Liver (tissue), 9 donors: ENCODE results near the gene ULBP2. TPM values are rescaled to one million over a fixed set of nuclear protein-coding genes. Genes with fewer than 3 reads are reported as not detected.

ENCODE experiments used
- DNase-seq: peaks from one replicate; pipeline ENCODE4 v3.0.0-alpha.2; 2017; ENCODE audit warnings: low spot score
- H3K27ac ChIP-seq, 2 donors: one replicate each; pipeline ENCODE4 v1.7.0; 2013; ENCODE audit warnings: inconsistent platforms in 2 of 2, low read length in 2 of 2, control low read depth in 1 of 2, low read depth in 1 of 2, mild to moderate bottlenecking in 1 of 2
- H3K27me3 ChIP-seq, 4 donors: one replicate each; pipeline versions ENCODE4 v1.6.1 to v1.7.0; 2013; ENCODE audit warnings: low read length in 3 of 4, inconsistent platforms in 1 of 4, mild to moderate bottlenecking in 1 of 4, moderate library complexity in 1 of 4; ENCODE audit not compliant: control insufficient read depth in 4 of 4, insufficient read depth in 4 of 4
- H3K36me3 ChIP-seq, 4 donors: one replicate each; pipeline versions ENCODE4 v1.6.1 to v1.7.0; 2013; ENCODE audit warnings: low read length in 3 of 4, mild to moderate bottlenecking in 3 of 4, low read depth in 1 of 4, moderate library complexity in 1 of 4; ENCODE audit not compliant: control insufficient read depth in 4 of 4, insufficient read depth in 3 of 4
- H3K4me1 ChIP-seq, 4 donors: one replicate each; pipeline versions ENCODE4 v1.6.1 to v1.7.0; 2013; ENCODE audit warnings: low read length in 3 of 4, mild to moderate bottlenecking in 3 of 4, moderate library complexity in 1 of 4; ENCODE audit not compliant: control insufficient read depth in 4 of 4, insufficient read depth in 4 of 4
- H3K4me3 ChIP-seq, 3 donors: one replicate each; pipeline versions ENCODE4 v1.6.1 to v1.7.0; 2013; ENCODE audit warnings: low read length in 3 of 3, control low read depth in 1 of 3, low read depth in 1 of 3, mild to moderate bottlenecking in 1 of 3
- H3K9ac ChIP-seq, 2 donors: one replicate each; pipeline ENCODE4 v1.7.0; 2013; ENCODE audit warnings: low read length in 2 of 2, mild to moderate bottlenecking in 2 of 2, moderate library complexity in 2 of 2, control low read depth in 1 of 2, low read depth in 1 of 2
- H3K9me3 ChIP-seq, 4 donors: one replicate each; pipeline versions ENCODE4 v1.6.1 to v1.7.0; 2013; ENCODE audit warnings: low read length in 3 of 4; ENCODE audit not compliant: control insufficient read depth in 4 of 4
- ATF3 ChIP-seq: IDR thresholded peaks from 2 replicates; pipeline ENCODE4 v1.6.1; 2016; ENCODE audit warnings: antibody characterized with exemption
- CTCF ChIP-seq: fragments of 150-350 bp; IDR thresholded peaks from 2 replicates; pipeline ENCODE4 v1.5.1; 2017; ENCODE audit warnings: improper control_type of control experiment, low read depth, low read length; ENCODE audit not compliant: missing input control
- EGR1 ChIP-seq, 2 donors: IDR thresholded peaks; 2 replicates each; pipeline ENCODE4 v1.6.1; 2016 to 2018; ENCODE audit warnings: antibody characterized with exemption in 2 of 2, low read depth in 2 of 2
- FOXA1 ChIP-seq: IDR thresholded peaks from 2 replicates; pipeline ENCODE4 v1.6.1; 2016; ENCODE audit warnings: antibody characterized with exemption
- FOXA2 ChIP-seq: IDR thresholded peaks from 2 replicates; pipeline ENCODE4 v1.6.1; 2016; ENCODE audit warnings: antibody characterized with exemption
- GABPA ChIP-seq, 2 donors: IDR thresholded peaks in 1 of 2; conservative IDR thresholded peaks in 1 of 2; 2 replicates each; pipeline ENCODE4 v1.6.1; 2016; ENCODE audit warnings: antibody characterized with exemption in 2 of 2, mild to moderate bottlenecking in 1 of 2, moderate library complexity in 1 of 2
- HNF4A ChIP-seq, 2 donors: conservative IDR thresholded peaks; 2 replicates each; pipeline ENCODE4 v1.6.1; 2016; ENCODE audit warnings: antibody characterized with exemption in 2 of 2, mild to moderate bottlenecking in 2 of 2
- HNF4G ChIP-seq: IDR thresholded peaks from 2 replicates; pipeline ENCODE4 v1.6.1; 2016; ENCODE audit warnings: antibody characterized with exemption
- JUND ChIP-seq, 2 donors: IDR thresholded peaks; 2 replicates each; pipeline ENCODE4 v1.6.1; 2016; ENCODE audit warnings: antibody characterized with exemption in 2 of 2
- MAX ChIP-seq: IDR thresholded peaks from 2 replicates; pipeline ENCODE4 v1.6.1; 2016; ENCODE audit warnings: antibody characterized with exemption
- RAD21 ChIP-seq, 2 donors: IDR thresholded peaks; 2 replicates each; pipeline ENCODE4 v1.6.1; 2016; ENCODE audit warnings: antibody characterized with exemption in 2 of 2, mild to moderate bottlenecking in 2 of 2
- REST ChIP-seq: IDR thresholded peaks from 2 replicates; pipeline ENCODE4 v1.6.1; 2016; ENCODE audit warnings: antibody characterized with exemption, mild to moderate bottlenecking
- RXRA ChIP-seq, 2 donors: IDR thresholded peaks; 2 replicates each; pipeline ENCODE4 v1.6.1; 2017 to 2018; ENCODE audit warnings: antibody characterized with exemption in 2 of 2, mild to moderate bottlenecking in 1 of 2
- WGBS: extraction: QIAGEN DNeasy Blood & Tissue Kit; methylation state at CpG from one replicate; pipeline ENCODE4 v1.1.7; 2013; 5-methylcytosine and 5-hydroxymethylcytosine counted together
- polyA plus RNA-seq, 2 donors: library from polyadenylated mRNA; stranded (reverse) in 1 of 2; unstranded in 1 of 2; fragments of 200-250 nt in 1 of 2; fragments of >200 nt in 1 of 2; fragmentation: Nextera tagmentation in 1 of 2; extraction: Ambion mirVana in 1 of 2; gene quantifications; one replicate each; pipeline versions ENCODE4 v1.2.1 to v1.2.3, GENCODE V29; 2013 to 2015
- total RNA-seq, 2 donors: library from RNA; depleted of rRNA; stranded (reverse); fragments of >200 nt; gene quantifications; one replicate each; pipeline ENCODE4 v1.2.3, GENCODE V29; 2014
- donor health status: healthy.
- donor health status: healthy.
- donor health status: healthy.
- donor health status: healthy.
- donor health status: healthy.

Gene ULBP2
- total and polyA plus RNA-seq, 4 donors = 0.14 to 0.27 (median 0.20) TPM

GRCh38 chr6:149899926-149900619, 41.7 kb upstream of the ULBP2 start:
- Histone ChIP-seq H3K4me3 (no peak overlapping the region), H3K9me3 (no peaks in the 10 kb centered on the region), H3K4me1 (peaks cover 3 to 11% (median 7%) of the 10 kb centered on the region in 4 donors), H3K9ac (no peak overlapping the region), H3K36me3 (no peaks in the 10 kb centered on the region), H3K27me3 (no peaks in the 10 kb centered on the region), H3K27ac (no peak overlapping the region)
- TF ChIP-seq ATF3 = no peak
- TF ChIP-seq REST = no peak
- no peak for TF ChIP-seq HNF4G
- no peak for TF ChIP-seq JUND (IDR thresholded peaks at IDR 0.05)
- no peak for TF ChIP-seq FOXA1
- TF ChIP-seq RXRA (IDR thresholded peaks at IDR 0.05) = no peak
- TF ChIP-seq RAD21 (IDR thresholded peaks at IDR 0.05) = no peak
- TF ChIP-seq EGR1 (IDR thresholded peaks at IDR 0.05; ENCODE audit: low read depth in 2 of 2) = no peak
- no peak for TF ChIP-seq GABPA (IDR thresholded peaks at IDR 0.05 in 1 of 2, conservative IDR thresholded peaks at IDR 0.05 in 1 of 2)
- no peak for TF ChIP-seq FOXA2
- no peak for TF ChIP-seq CTCF
- TF ChIP-seq HNF4A (conservative IDR thresholded peaks at IDR 0.05) = no peak
- no peak for TF ChIP-seq MAX
- no peak for DNase-seq
- 92% methylated on average over 7 of the region's 7 CpGs for WGBS

- Histone ChIP-seq H3K9ac (no peak overlapping the region), H3K27me3 (no peaks in the 10 kb centered on the region), H3K27ac (no peak overlapping the region), H3K36me3 (no peaks in the 10 kb centered on the region), H3K4me1 (peaks cover 3 to 11% (median 6%) of the 10 kb centered on the region in 4 donors), H3K4me3 (no peak overlapping the region), H3K9me3 (no peaks in the 10 kb centered on the region)
- WGBS = 93% methylated on average over 11 of the region's 11 CpGs
- DNase-seq = no peak
- TF ChIP-seq RXRA (IDR thresholded peaks at IDR 0.05) (peak in 1 of 2 donors; percentile 12), MAX (no peak)
Measured at GRCh38 chr6:149900620-149901443, 41.0 kb upstream of the ULBP2 start.
